ENCODE measurements around the gene FCRL1. TPM values are rescaled to one million over a fixed set of nuclear protein-coding genes. Genes with fewer than 3 reads are reported as not detected.

The FCRL1 gene
- total and polyA plus RNA-seq, 2 of the 8 experiments (the other 6 are each of a cell fraction or from before 2014, with no cell fraction given) = not detected

DNA sequence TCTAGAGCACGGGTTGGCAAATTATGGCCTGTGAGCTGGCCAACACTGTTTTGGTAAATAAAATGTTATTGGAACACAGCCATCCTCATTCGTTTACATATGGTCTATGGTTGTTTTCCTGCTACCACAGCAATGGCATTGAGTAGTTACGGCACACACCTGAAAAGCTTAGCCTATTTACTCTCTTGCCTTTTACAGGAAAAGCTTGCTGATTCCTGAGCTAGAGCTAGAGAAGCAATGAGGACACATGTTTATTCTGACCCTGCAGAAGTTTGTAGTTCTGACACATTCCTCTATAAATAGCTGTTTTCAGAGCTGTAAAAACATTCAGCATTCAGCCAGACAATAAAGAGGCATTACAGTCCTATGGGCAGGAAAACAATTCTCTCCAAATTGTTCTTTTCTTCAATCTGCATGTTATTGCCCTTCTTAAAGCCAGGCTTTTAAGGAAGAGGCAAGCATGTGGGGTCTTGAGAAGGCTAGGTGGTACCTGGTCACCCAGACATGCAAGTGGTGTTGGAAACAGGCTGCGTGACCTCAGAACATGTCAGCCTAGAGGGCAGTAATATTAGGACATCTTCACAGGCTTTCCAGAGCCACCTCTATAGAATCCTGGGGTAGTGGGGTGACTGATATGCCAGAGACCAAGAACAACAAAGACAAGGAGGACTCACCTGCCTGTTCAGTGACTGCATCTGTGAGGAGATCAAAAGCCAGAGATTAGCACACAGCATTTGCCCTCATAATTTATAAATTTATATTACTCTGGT lies 44.6 kb downstream of the FCRL1 start:
- ChIA-PET POLR2A (ENCODE audit: partially characterized antibody) (no interaction called here), CTCF (ENCODE audit: partially characterized antibody) (interaction anchor here (1.0 to 1.7 kb wide), 5 partner anchors 12 to 185 kb away, joined by 3 to 5 read pairs (median 4); no protein-coding TSS in a partner anchor)
- Histone ChIP-seq H3K4me3 (ENCODE audit: extremely low read depth in 1 of 4, insufficient read depth in 2 of 4, low read depth in 3 of 4, low read length in 4 of 4) (no peak overlapping the region), H3K56ac (replicated peaks; ENCODE audit: insufficient read length, low read depth, low read length) (no peak overlapping the region), H2BK120ac (replicated peaks; ENCODE audit: low read depth, low read length) (no peak overlapping the region), H2AFZ (ENCODE audit: low read length) (no peak overlapping the region), H3K23ac (ENCODE audit: insufficient read length) (no peak overlapping the region), H2AK5ac (ENCODE audit: low read depth, low read length) (no peak overlapping the region), H3K27ac (ENCODE audit: low read depth, low read length) (no peak overlapping the region), H3K9ac (replicated peaks in 1 of 4; ENCODE audit: extremely low read depth in 1 of 4, low read depth in 3 of 4, low read length in 3 of 4) (no peak overlapping the region), H3K4me2 (ENCODE audit: insufficient read depth in 1 of 2, low read depth in 2 of 2, low read length in 2 of 2) (no peak overlapping the region), H3K23me2 (ENCODE audit: low read depth, low read length) (no peaks in the 10 kb centered on the region), H3K79me1 (ENCODE audit: low read depth, low read length) (no peaks in the 10 kb centered on the region), H4K20me1 (replicated peaks in 1 of 2; ENCODE audit: control insufficient read depth in 1 of 2, insufficient read depth in 2 of 2, low read length in 2 of 2) (no peaks in the 10 kb centered on the region), H4K8ac (ENCODE audit: extremely low read depth, insufficient read depth, low read length) (no peak overlapping the region), H3K4me1 (replicated peaks in 1 of 4; ENCODE audit: control insufficient read depth in 3 of 4, insufficient read depth in 4 of 4, low read length in 3 of 4) (no peaks in the 10 kb centered on the region), H2BK15ac (ENCODE audit: low read length) (no peak overlapping the region), H3K14ac (ENCODE audit: insufficient read length) (no peak overlapping the region), H3K27me3 (replicated peaks in 1 of 4; ENCODE audit: control insufficient read depth in 3 of 4, extremely low read depth in 1 of 4, insufficient read depth in 3 of 4, low read length in 3 of 4) (no peaks in the 10 kb centered on the region), H3K4ac (replicated peaks; ENCODE audit: insufficient read length, low read depth, low read length) (no peak overlapping the region), H3K9me3 (ENCODE audit: insufficient read depth in 2 of 2, low read depth in 1 of 2, low read length in 1 of 2) (no peaks in the 10 kb centered on the region), H4K91ac (replicated peaks; ENCODE audit: insufficient read length, low read length) (no peak overlapping the region), H2BK20ac (ENCODE audit: low read length) (no peak overlapping the region), H3K18ac (ENCODE audit: extremely low read depth, low read length) (no peak overlapping the region), H2BK12ac (ENCODE audit: low read depth, low read length) (no peak overlapping the region), H3K36me3 (ENCODE audit: control insufficient read depth in 2 of 4, insufficient read depth in 4 of 4, low read length in 3 of 4) (no peaks in the 10 kb centered on the region), H2BK5ac (ENCODE audit: low read depth, low read length) (no peak overlapping the region), H4K5ac (ENCODE audit: insufficient read length, low read depth, low read length) (no peak overlapping the region), H3K79me2 (ENCODE audit: control insufficient read depth in 1 of 2, insufficient read depth in 2 of 2, low read length in 2 of 2) (no peaks in the 10 kb centered on the region)
- 90% methylated on average over 4 of the region's 4 CpGs; no CpG with 5 or more reads in 1 of the 2 experiments for WGBS, 2 experiments (ENCODE audit: extremely low coverage in 1 of 2, insufficient coverage in 1 of 2, insufficient read length in 1 of 2, insufficient replicate concordance in 2 of 2, low coverage in 1 of 2, low lambda C conversion rate in 2 of 2, missing lambda C conversion rate in 1 of 2)
- no peak for FAIRE-seq
- TF ChIP-seq HDAC2 (IDR thresholded peaks at IDR 0.05; ENCODE audit: borderline replicate concordance in 1 of 2, low read depth in 2 of 2, low read length in 2 of 2) = no peak
- DNase-seq (ENCODE audit: low read depth in 1 of 2, low spot score in 2 of 2) = no peak

Measured in H1 (cell line).